ENCODE results near the gene REPIN1. TPM values are rescaled to one million over a fixed set of nuclear protein-coding genes. Genes with fewer than 3 reads are reported as not detected.

Gene REPIN1
- total and polyA plus RNA-seq, 9 of the 15 experiments (the other 6 are each of a cell fraction or from before 2014, with no cell fraction given): 8.1 to 283 (median 94.3) TPM

GRCh38 chr7:150357771-150358427 lies 10.7 kb upstream of the REPIN1 start (continued):
- TF ChIP-seq ZNF263 (CRISPR knock-in tag; IDR thresholded peaks at IDR 0.05; ENCODE audit: borderline replicate concordance) (peak; percentile 98), ZNF778 (CRISPR knock-in tag; IDR thresholded peaks at IDR 0.05) (no peak), TARDBP (IDR thresholded peaks at IDR 0.05) (peak; percentile 19; the same call in 1 of the 2 replicates), RFX5 (IDR thresholded peaks at IDR 0.05; ENCODE audit: low read depth, low read length) (no peak), LEF1 (IDR thresholded peaks at IDR 0.05) (0 out of 2 replicates have a peak, but pooled peaks have one; percentile 19), THRAP3 (IDR thresholded peaks at IDR 0.05; ENCODE audit: borderline replicate concordance) (0 out of 2 replicates have a peak, but pooled peaks have one; percentile 24), EHMT2 (IDR thresholded peaks at IDR 0.05) (peak; percentile 58; the same call in 1 of the 2 replicates), SMARCE1 (IDR thresholded peaks at IDR 0.05) (peak; percentile 78), RBFOX2 (IDR thresholded peaks at IDR 0.05; ENCODE audit: low read depth, low read length) (no peak), JUN (IDR thresholded peaks at IDR 0.05; ENCODE audit: borderline replicate concordance, low read depth, low read length) (peak; percentile 77; the same call in 1 of the 2 replicates), JUN (CRISPR knock-in tag; IDR thresholded peaks at IDR 0.05; ENCODE audit: borderline replicate concordance) (no peak)
- TF ChIP-seq, protein P1, sequence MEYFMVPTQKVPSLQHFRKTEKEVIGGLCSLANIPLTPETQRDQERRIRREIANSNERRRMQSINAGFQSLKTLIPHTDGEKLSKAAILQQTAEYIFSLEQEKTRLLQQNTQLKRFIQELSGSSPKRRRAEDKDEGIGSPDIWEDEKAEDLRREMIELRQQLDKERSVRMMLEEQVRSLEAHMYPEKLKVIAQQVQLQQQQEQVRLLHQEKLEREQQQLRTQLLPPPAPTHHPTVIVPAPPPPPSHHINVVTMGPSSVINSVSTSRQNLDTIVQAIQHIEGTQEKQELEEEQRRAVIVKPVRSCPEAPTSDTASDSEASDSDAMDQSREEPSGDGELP (CRISPR knock-in tag; IDR thresholded peaks at IDR 0.05; ENCODE audit: borderline replicate concordance): peak; percentile 41; the same call in 1 of the 2 replicates
- TF ChIP-seq, protein P2, sequence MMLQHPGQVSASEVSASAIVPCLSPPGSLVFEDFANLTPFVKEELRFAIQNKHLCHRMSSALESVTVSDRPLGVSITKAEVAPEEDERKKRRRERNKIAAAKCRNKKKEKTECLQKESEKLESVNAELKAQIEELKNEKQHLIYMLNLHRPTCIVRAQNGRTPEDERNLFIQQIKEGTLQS (IDR thresholded peaks at IDR 0.05): peak; percentile 90
- TF ChIP-seq, protein P2 (CRISPR knock-in tag; conservative IDR thresholded peaks at IDR 0.05): no peak; the same call in 1 of the 2 replicates
- TF ChIP-seq, protein P3, sequence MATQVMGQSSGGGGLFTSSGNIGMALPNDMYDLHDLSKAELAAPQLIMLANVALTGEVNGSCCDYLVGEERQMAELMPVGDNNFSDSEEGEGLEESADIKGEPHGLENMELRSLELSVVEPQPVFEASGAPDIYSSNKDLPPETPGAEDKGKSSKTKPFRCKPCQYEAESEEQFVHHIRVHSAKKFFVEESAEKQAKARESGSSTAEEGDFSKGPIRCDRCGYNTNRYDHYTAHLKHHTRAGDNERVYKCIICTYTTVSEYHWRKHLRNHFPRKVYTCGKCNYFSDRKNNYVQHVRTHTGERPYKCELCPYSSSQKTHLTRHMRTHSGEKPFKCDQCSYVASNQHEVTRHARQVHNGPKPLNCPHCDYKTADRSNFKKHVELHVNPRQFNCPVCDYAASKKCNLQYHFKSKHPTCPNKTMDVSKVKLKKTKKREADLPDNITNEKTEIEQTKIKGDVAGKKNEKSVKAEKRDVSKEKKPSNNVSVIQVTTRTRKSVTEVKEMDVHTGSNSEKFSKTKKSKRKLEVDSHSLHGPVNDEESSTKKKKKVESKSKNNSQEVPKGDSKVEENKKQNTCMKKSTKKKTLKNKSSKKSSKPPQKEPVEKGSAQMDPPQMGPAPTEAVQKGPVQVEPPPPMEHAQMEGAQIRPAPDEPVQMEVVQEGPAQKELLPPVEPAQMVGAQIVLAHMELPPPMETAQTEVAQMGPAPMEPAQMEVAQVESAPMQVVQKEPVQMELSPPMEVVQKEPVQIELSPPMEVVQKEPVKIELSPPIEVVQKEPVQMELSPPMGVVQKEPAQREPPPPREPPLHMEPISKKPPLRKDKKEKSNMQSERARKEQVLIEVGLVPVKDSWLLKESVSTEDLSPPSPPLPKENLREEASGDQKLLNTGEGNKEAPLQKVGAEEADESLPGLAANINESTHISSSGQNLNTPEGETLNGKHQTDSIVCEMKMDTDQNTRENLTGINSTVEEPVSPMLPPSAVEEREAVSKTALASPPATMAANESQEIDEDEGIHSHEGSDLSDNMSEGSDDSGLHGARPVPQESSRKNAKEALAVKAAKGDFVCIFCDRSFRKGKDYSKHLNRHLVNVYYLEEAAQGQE (IDR thresholded peaks at IDR 0.05; ENCODE audit: borderline replicate concordance): peak; percentile 53; the same call in 1 of the 2 replicates
- TF ChIP-seq, protein P3 (CRISPR knock-in tag; IDR thresholded peaks at IDR 0.05; ENCODE audit: low read depth): no peak
- TF ChIP-seq, protein P4, sequence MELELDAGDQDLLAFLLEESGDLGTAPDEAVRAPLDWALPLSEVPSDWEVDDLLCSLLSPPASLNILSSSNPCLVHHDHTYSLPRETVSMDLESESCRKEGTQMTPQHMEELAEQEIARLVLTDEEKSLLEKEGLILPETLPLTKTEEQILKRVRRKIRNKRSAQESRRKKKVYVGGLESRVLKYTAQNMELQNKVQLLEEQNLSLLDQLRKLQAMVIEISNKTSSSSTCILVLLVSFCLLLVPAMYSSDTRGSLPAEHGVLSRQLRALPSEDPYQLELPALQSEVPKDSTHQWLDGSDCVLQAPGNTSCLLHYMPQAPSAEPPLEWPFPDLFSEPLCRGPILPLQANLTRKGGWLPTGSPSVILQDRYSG (tag; conservative IDR thresholded peaks at IDR 0.05; ENCODE audit: low read depth): no peak

All from K562 (cell line).